Muscle layer of colon (tissue), 2 donors: Measurements from ENCODE around the gene DPYSL3.

Experiments used
- H3K27ac ChIP-seq: one replicate; pipeline ENCODE4 v1.7.0; 2013; ENCODE audit warnings: low read depth, mild to moderate bottlenecking, low read length, moderate library complexity
- H3K27me3 ChIP-seq, 2 donors: one replicate each; pipeline ENCODE4 v1.7.0; 2013; ENCODE audit warnings: low read length in 2 of 2, mild to moderate bottlenecking in 2 of 2; ENCODE audit not compliant: insufficient read depth in 2 of 2, control insufficient read depth in 1 of 2
- H3K36me3 ChIP-seq: one replicate; pipeline ENCODE4 v1.7.0; 2013; ENCODE audit warnings: mild to moderate bottlenecking, low read length; ENCODE audit not compliant: insufficient read depth
- H3K4me1 ChIP-seq: one replicate; pipeline ENCODE4 v1.7.0; 2013; ENCODE audit warnings: mild to moderate bottlenecking, low read length; ENCODE audit not compliant: insufficient read depth
- H3K4me3 ChIP-seq, 2 donors: one replicate each; pipeline ENCODE4 v1.7.0; 2013; ENCODE audit warnings: low read length in 2 of 2, low read depth in 1 of 2, mild to moderate bottlenecking in 1 of 2, moderate library complexity in 1 of 2
- H3K9ac ChIP-seq: one replicate; pipeline ENCODE4 v1.7.0; 2013; ENCODE audit warnings: low read length
- H3K9me3 ChIP-seq: one replicate; pipeline ENCODE4 v1.7.0; 2013; ENCODE audit warnings: mild to moderate bottlenecking, low read length
- donor health status: abdominal sarcoma.
- donor health status: Adenocarcinoma of cecum.

DPYSL3 gene

DNA sequence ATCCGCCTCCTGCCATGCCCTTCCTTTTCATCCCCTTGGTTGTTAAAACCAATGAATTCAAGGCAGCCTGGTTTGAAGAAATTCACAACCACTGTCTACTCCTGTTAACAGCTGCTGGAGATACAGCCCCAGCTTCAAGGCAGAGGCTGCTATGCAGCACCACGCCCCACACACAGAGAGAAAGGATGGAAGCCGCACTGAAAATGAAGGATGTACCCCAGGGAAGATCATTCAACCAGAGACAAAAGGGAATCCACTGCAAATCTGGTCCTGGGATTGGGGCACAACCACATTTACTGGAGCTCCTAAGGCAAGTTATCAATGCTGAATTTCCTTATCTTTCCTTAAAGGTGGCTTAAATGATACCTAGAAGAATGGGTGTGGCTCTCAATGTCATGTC is 58.7 kb downstream of the DPYSL3 start:
- Histone ChIP-seq H3K4me1 (peaks cover 63% of the 10 kb centered on the region), H3K4me3 (peak overlapping the region in 1 of 2 donors; percentile 77), H3K9me3 (no peaks in the 10 kb centered on the region), H3K27me3 (no peaks in the 10 kb centered on the region), H3K9ac (no peak overlapping the region), H3K27ac (peak overlapping the region; percentile 83), H3K36me3 (no peaks in the 10 kb centered on the region)

DNA sequence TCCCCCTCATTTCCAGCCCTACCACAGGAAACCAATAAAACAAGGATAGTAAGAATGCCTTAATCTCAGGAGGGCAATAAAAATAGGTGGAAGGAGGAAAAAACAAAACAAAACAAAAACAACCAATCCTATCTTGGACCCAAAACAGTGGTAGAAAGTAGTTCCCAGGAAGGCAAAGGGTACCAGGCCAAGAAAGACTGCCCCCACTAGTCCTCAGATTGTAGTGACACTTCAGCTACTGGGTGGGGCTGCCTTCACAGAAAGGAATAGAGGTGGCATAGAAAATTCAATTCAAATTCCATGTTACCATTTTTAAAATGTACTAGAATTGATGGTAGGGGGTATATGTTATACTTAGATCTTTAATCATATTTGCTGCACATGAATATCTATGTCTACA is 59.3 kb downstream of the DPYSL3 start:
- Histone ChIP-seq H3K27me3 (no peaks in the 10 kb centered on the region), H3K4me1 (peaks cover 63% of the 10 kb centered on the region), H3K36me3 (no peaks in the 10 kb centered on the region), H3K27ac (peak overlapping the region; percentile 83), H3K4me3 (no peak overlapping the region), H3K9ac (no peak overlapping the region), H3K9me3 (no peaks in the 10 kb centered on the region)

DNA sequence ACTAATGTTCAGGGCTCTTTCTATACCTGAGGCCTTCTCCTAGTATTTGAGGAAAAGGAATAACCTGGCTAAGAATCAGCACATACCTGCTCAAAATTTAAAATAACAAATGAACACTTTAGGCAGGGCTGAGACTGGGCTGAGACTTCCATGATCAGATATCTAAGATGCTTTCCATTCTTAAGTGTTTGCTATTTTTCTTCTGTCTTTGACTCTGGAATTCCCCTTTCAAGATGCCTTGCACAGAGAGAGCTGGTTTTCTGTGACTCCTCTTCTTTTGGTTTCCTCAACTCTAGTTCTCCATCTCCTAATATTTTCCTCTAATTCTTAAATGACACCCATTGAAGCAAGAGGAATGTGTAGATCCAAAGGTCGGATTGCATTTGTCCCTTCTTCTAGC is 61.1 kb downstream of the DPYSL3 start:
- Histone ChIP-seq H3K27me3 (no peaks in the 10 kb centered on the region), H3K9me3 (no peaks in the 10 kb centered on the region), H3K36me3 (no peaks in the 10 kb centered on the region), H3K9ac (no peak overlapping the region), H3K27ac (no peak overlapping the region), H3K4me3 (no peak overlapping the region), H3K4me1 (peaks cover 63% of the 10 kb centered on the region)

GRCh38 chr5:147446523-147446922 is 63.3 kb downstream of the DPYSL3 start:
- H3K27ac ChIP-seq: peak overlapping the region; percentile 54
- no peaks in the 10 kb centered on the region for H3K27me3 ChIP-seq
- peaks cover 61% of the 10 kb centered on the region for H3K4me1 ChIP-seq
- H3K9me3 ChIP-seq: no peaks in the 10 kb centered on the region
- H3K36me3 ChIP-seq: no peaks in the 10 kb centered on the region
- no peak overlapping the region for H3K9ac ChIP-seq
- no peak overlapping the region for H3K4me3 ChIP-seq

DNA sequence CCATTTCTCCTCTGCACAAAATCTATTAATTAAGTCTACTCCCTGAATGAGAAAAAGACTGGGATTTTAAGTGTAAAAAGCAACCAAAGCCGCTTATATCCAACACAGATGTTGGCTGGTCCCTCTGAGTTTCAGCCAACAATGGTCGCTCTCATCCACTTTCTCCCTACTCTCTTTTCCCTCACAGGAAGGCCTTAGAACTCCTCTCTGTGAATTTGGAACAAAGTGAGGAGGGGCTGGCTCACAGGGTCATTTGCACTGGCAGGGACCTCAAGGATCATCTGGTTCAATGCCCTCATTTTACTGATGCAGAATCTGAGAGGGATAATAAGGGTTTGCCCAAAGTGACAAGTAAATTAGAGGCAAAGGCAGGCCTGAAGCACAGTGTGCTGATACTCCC is 64.0 kb downstream of the DPYSL3 start:
- no peak overlapping the region for H3K9ac ChIP-seq
- H3K27ac ChIP-seq: peak overlapping the region; percentile 54
- no peak overlapping the region for H3K4me3 ChIP-seq
- H3K9me3 ChIP-seq: no peaks in the 10 kb centered on the region
- H3K4me1 ChIP-seq: peaks cover 61% of the 10 kb centered on the region
- H3K27me3 ChIP-seq: no peaks in the 10 kb centered on the region
- H3K36me3 ChIP-seq: no peaks in the 10 kb centered on the region

DNA sequence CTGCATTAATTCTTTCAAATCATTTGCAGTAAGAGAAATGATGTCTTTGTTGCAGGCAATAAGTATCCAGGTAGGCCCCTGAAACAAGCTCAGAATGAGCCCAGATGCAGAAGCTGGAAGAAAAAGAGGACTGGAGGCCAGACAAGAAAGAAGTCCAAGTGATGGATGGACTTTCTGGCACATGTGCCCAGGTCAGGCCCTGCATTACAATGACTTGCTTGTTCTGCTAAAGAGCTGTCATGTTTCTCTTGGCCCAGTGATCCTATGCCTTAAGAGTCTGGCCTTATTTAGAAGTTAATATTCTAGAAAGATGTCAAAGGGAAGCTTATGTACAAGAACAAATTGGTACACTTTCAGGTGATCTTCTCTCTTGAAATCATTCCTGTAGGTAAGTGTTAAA is 64.8 kb downstream of the DPYSL3 start:
- Histone ChIP-seq H3K4me1 (peaks cover 56% of the 10 kb centered on the region), H3K4me3 (no peak overlapping the region), H3K27me3 (no peaks in the 10 kb centered on the region), H3K9ac (no peak overlapping the region), H3K9me3 (no peaks in the 10 kb centered on the region), H3K36me3 (no peaks in the 10 kb centered on the region), H3K27ac (peak overlapping the region; percentile 54)

DNA sequence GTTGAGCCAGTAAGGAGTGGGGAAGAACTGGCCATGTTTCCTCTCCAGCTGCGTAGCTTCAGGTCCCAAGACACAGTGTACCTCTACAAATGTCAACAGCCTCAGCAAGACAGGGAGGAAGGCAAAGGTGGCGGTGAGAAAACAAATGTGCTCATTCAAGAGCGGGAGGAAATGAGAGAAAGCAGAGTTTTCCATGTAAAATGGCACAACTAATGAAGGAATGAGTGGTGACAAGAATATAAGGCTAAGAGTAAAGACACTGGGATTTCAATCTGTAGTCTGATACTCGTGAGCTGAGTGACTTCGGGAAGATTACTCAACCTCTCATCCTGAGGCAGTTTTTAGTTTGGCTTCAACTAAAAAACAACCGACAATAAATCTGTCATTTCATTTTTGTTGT is 67.6 kb downstream of the DPYSL3 start:
- peaks cover 62% of the 10 kb centered on the region for H3K4me1 ChIP-seq
- H3K9me3 ChIP-seq: no peaks in the 10 kb centered on the region
- no peak overlapping the region for H3K27ac ChIP-seq
- H3K9ac ChIP-seq: no peak overlapping the region
- H3K27me3 ChIP-seq: no peaks in the 10 kb centered on the region
- no peaks in the 10 kb centered on the region for H3K36me3 ChIP-seq
- H3K4me3 ChIP-seq: no peak overlapping the region

DNA sequence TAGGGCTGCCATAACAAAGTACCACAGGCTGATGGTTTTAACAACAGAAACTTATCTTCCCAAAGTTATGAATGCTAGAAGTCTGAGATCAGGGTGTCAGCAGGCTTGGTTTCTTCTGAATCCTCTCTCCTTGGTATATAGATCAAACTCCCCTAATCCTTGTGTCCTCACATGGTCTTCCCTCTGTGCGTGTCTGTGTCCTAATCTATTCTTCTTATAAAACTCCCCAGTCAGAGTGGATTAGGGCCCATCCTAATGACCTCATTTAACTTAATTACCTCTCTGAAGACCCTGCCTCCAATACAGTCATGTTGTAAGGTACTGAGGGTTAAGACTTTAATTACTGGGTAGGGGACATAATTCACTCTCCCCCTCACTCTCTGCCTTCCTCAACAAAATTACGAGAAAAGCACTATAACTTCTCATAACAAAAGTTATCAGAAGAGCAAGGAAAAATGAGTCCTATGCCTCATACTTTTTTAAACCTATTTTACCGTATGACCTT is 68.6 kb downstream of the DPYSL3 start:
- peaks cover 60% of the 10 kb centered on the region for H3K4me1 ChIP-seq
- no peak overlapping the region for H3K27ac ChIP-seq
- no peak overlapping the region for H3K4me3 ChIP-seq
- no peaks in the 10 kb centered on the region for H3K27me3 ChIP-seq
- H3K36me3 ChIP-seq: no peaks in the 10 kb centered on the region
- no peak overlapping the region for H3K9ac ChIP-seq
- H3K9me3 ChIP-seq: no peaks in the 10 kb centered on the region

DNA sequence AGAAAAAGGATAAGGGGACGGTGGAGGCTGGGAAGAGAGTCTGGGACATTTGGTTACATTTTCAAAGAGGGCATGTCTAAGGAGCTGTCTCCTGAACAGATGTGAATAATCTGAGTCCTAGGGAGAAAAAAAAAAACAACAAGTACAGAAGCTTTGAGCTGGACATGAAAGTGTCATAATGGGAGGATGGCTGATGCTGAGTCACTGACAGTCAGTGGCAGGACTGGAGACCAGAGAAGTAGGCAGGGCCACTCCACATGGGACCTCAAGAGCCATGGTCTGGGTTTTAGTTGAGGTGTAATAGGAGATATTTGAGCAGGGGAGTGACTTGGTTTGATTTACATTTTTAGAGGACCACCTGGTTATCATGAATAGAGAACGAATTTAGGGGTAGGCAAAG is 70.6 kb downstream of the DPYSL3 start:
- H3K4me1 ChIP-seq: peaks cover 55% of the 10 kb centered on the region
- H3K27ac ChIP-seq: no peak overlapping the region
- H3K36me3 ChIP-seq: no peaks in the 10 kb centered on the region
- no peak overlapping the region for H3K9ac ChIP-seq
- H3K27me3 ChIP-seq: no peaks in the 10 kb centered on the region
- no peaks in the 10 kb centered on the region for H3K9me3 ChIP-seq
- no peak overlapping the region for H3K4me3 ChIP-seq

DNA sequence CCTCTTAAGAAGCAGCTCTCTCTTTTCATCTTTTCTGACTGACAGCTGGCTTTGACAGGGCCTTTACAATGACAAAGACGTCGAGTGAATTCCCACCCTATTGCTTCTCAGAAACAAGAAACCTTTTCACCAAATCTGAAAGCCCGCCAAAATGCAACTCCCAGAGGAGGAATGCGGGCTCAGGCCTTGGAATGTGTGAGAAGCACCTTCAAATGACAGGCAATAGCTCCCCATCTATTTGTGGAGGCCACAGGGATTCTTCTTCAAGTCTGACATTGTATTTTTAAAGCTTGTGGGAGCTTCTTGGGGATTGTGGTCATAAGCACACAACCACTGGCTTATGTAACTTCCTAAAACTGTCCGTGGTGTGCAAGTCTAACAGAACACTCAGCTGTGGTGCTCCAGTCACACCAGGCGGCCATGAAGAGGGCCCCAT is 72.7 kb downstream of the DPYSL3 start:
- Histone ChIP-seq H3K4me1 (peaks cover 74% of the 10 kb centered on the region), H3K9me3 (no peaks in the 10 kb centered on the region), H3K27ac (no peak overlapping the region)

GRCh38 chr5:147436596-147436995 is 73.3 kb downstream of the DPYSL3 start:
- Histone ChIP-seq H3K27ac (no peak overlapping the region), H3K9ac (no peak overlapping the region), H3K9me3 (no peaks in the 10 kb centered on the region), H3K4me3 (no peak overlapping the region), H3K4me1 (peaks cover 77% of the 10 kb centered on the region), H3K36me3 (no peaks in the 10 kb centered on the region), H3K27me3 (no peaks in the 10 kb centered on the region)

More for the DNA sequence above, 72.7 kb downstream of the DPYSL3 start:
- no peak overlapping the region for H3K9ac ChIP-seq
- H3K4me3 ChIP-seq: no peak overlapping the region
- no peaks in the 10 kb centered on the region for H3K36me3 ChIP-seq
- no peaks in the 10 kb centered on the region for H3K27me3 ChIP-seq

- H3K4me3 ChIP-seq: no peak overlapping the region
- no peaks in the 10 kb centered on the region for H3K36me3 ChIP-seq
- no peaks in the 10 kb centered on the region for H3K9me3 ChIP-seq
- peaks cover 79% of the 10 kb centered on the region for H3K4me1 ChIP-seq
- H3K9ac ChIP-seq: no peak overlapping the region
- H3K27ac ChIP-seq: peak overlapping the region; percentile 31
- H3K27me3 ChIP-seq: no peaks in the 10 kb centered on the region
Measured at GRCh38 chr5:147434049-147434448, 75.8 kb downstream of the DPYSL3 start.
